Activated B cell treated with CpG ODN at 0.5 μM for 24 hours (primary cell): ENCODE measurements around the gene SDHD. TPM values are rescaled to one million over a fixed set of nuclear protein-coding genes. Genes with fewer than 3 reads are reported as not detected.
A peak's percentile ranks its signal among the peaks of the same experiment; 100 is the strongest.
"Not testable (repeated sequence)": the region's sequence is repeated elsewhere in the genome, so short reads cannot be mapped to it uniquely, and the experiment has no call there.

ENCODE experiments used
- ATAC-seq: fragments of 200-7000 bp; cut with Tn5 transposase; one replicate; pipeline ENCODE4 v1.10.0; 2021; ENCODE audit warnings: low read depth, mild to moderate bottlenecking, moderate library complexity
- CTCF ChIA-PET: fragments of 350-600 bp; sonication (Branson Sonifier 250); formaldehyde crosslinking; loops from one replicate; lab custom pipeline; 2021; ENCODE audit warnings: antibody characterized with exemption; lab: Charles Lee
- POLR2A ChIA-PET: fragments of 350-600 bp; sonication (Branson Sonifier 250); formaldehyde crosslinking; loops from one replicate; lab custom pipeline; 2021; ENCODE audit warnings: antibody characterized with exemption; lab: Charles Lee
- DNase-seq: peaks from one replicate; pipeline ENCODE4 v3.0.0; 2022
- H3K27ac Mint-ChIP-seq: one replicate; pipeline ENCODE4 v1.8.0; 2020; ENCODE audit warnings: mixed read lengths
- H3K27me3 Mint-ChIP-seq: one replicate; pipeline ENCODE4 v1.8.0; 2021; ENCODE audit warnings: mixed read lengths
- H3K36me3 Mint-ChIP-seq: one replicate; pipeline ENCODE4 v1.8.0; 2021; ENCODE audit warnings: low read depth, mixed read lengths
- H3K4me1 Mint-ChIP-seq: one replicate; pipeline ENCODE4 v1.8.0; 2021; ENCODE audit warnings: mixed read lengths
- H3K4me3 Mint-ChIP-seq: one replicate; pipeline ENCODE4 v1.8.0; 2020; ENCODE audit warnings: mild to moderate bottlenecking, mixed read lengths
- H3K9me3 Mint-ChIP-seq: one replicate; pipeline ENCODE4 v1.8.0; 2020; ENCODE audit warnings: mixed read lengths
- intact Hi-C: fragments of 100-400 bp; cut with micrococcal nuclease; formaldehyde crosslinking; loops from one replicate; pipeline ENCODE4 v1.15.1; 2024
- total RNA-seq: library from RNA; stranded (reverse); gene quantifications from 2 replicates; pipeline ENCODE4 v1.2.3, GENCODE V29; 2022
- TF ChIP-seq, protein P1 (sequence below): fragments of 200-600 bp; IDR thresholded peaks from one replicate; pipeline ENCODE4 v1.8.0; 2022; ENCODE audit warnings: antibody characterized with exemption, mild to moderate bottlenecking

SDHD gene
- total RNA-seq, 1 donor from 2014 or later = 79.9 TPM

DNA sequence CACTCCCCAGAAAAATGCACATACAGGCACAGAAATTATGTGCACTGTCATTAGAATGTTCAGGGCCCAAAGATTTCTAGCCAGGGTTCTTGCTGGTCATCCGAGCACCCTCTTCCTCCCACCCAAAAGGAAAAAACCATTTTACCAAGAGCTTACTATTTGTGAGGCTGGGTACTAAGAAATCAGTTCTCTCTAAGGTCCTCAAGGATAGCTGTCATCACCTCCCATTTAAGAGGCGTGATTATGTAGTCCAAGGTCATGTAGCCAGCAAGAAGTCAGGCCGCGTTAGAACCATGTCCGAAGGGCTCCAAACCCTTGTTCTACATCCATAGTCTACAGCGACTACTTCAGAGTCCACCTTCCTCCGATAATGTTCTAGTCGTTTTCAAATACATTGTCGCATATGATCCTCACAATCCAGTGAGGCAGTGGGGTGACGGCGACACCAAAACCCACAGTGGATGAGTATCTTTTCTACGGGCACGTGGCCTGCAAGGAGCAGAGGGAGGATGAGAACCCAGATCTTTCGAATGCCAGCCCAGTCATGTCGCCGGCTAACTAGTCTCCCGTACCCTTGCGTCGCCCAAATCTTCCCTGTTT, 751 bp upstream of the SDHD start:
- peak; percentile 19 for ATAC-seq
- peak overlapping the region; percentile 100 for H3K4me3 Mint-ChIP-seq
- H3K27ac Mint-ChIP-seq = peak overlapping the region; percentile 97
- H3K36me3 Mint-ChIP-seq = peaks cover 86% of the 10 kb centered on the region
- CTCF ChIA-PET = interaction anchor here (0.9 to 2.0 kb wide), 8 partner anchors 83 to 1204 kb away, joined by 3 to 5 read pairs (median 3); no protein-coding TSS in a partner anchor
- intact Hi-C loops = loop anchor here (1.0 to 5.0 kb wide), 9 partner anchors 12 to 483 kb away; partner anchors contain the start of genes CFAP68, DLAT, FDXACB1 and NKAPD1
- DNase-seq = no peak
- H3K4me1 Mint-ChIP-seq = peaks cover 45% of the 10 kb centered on the region
- no peaks in the 10 kb centered on the region for H3K27me3 Mint-ChIP-seq
- POLR2A ChIA-PET = interaction anchor here (0.7 to 2.0 kb wide), 12 partner anchors 8 to 215 kb away, joined by 3 to 20 read pairs (median 4); partner anchors contain the start of genes ALG9, NKAPD1 and PIH1D2
- TF ChIP-seq, protein P1, sequence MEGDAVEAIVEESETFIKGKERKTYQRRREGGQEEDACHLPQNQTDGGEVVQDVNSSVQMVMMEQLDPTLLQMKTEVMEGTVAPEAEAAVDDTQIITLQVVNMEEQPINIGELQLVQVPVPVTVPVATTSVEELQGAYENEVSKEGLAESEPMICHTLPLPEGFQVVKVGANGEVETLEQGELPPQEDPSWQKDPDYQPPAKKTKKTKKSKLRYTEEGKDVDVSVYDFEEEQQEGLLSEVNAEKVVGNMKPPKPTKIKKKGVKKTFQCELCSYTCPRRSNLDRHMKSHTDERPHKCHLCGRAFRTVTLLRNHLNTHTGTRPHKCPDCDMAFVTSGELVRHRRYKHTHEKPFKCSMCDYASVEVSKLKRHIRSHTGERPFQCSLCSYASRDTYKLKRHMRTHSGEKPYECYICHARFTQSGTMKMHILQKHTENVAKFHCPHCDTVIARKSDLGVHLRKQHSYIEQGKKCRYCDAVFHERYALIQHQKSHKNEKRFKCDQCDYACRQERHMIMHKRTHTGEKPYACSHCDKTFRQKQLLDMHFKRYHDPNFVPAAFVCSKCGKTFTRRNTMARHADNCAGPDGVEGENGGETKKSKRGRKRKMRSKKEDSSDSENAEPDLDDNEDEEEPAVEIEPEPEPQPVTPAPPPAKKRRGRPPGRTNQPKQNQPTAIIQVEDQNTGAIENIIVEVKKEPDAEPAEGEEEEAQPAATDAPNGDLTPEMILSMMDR = no peak
- H3K9me3 Mint-ChIP-seq = no peaks in the 10 kb centered on the region

DNA sequence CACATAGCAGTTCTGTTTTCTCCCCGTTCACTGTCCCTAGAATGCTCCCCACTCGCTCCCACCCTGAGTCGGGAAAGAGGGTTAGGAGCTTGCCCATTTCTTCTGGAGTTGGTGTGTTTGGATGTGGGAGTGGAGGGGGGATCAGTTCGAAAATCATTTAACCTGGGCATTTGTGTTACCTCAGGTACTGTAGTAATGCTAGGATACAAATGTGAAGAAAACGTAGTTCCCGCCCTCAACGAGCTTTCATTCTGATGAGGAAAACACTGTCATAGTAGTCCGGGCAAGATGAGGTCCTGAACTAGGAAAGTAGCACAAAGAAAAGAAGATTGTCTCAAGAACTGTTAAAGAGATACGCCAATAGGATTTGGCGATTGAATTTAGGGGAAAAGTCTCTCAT, 539 bp downstream of the SDHD start:
- no peaks in the 10 kb centered on the region for H3K9me3 Mint-ChIP-seq
- no peak for ATAC-seq
- POLR2A ChIA-PET = interaction anchor here (0.6 to 2.0 kb wide), 12 partner anchors 12 to 1994 kb away, joined by 3 to 20 read pairs (median 5); partner anchors contain the start of genes ALG9, NKAPD1 and PIH1D2
- intact Hi-C loops = loop anchor here (2.0 to 5.0 kb wide), 2 partner anchors 35 to 484 kb away; partner anchors contain the start of gene SIK2
- peak overlapping the region; percentile 97 for H3K27ac Mint-ChIP-seq
- H3K4me3 Mint-ChIP-seq = peak overlapping the region; percentile 100
- peaks cover 94% of the 10 kb centered on the region for H3K36me3 Mint-ChIP-seq
- CTCF ChIA-PET = interaction anchor here (0.9 to 2.0 kb wide), 6 partner anchors 149 to 1202 kb away, joined by 3 to 5 read pairs (median 4); no protein-coding TSS in a partner anchor
- H3K4me1 Mint-ChIP-seq = peaks cover 45% of the 10 kb centered on the region
- no peak for DNase-seq
- TF ChIP-seq, protein P1 = no peak
- no peaks in the 10 kb centered on the region for H3K27me3 Mint-ChIP-seq

DNA sequence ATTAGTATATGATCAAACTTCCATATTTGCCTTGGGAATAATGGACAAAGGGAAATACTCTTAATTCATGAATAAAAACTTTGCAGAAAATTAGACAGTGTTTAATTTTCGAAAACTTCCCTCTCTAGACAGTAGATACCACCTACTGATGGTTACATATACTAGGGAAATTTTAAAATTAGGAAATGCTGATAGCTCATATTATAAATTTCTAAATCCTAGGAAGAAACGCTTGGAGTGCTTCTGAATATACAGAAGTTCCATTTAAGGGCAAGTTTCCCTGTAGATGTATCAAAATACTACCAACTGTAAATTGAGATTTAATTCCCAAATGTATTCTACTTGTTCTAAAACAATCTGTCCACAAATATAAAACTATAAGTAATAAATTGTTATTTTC, 8.6 kb downstream of the SDHD start:
- H3K4me1 Mint-ChIP-seq, CTCF ChIA-PET: not testable (repeated sequence)

DNA sequence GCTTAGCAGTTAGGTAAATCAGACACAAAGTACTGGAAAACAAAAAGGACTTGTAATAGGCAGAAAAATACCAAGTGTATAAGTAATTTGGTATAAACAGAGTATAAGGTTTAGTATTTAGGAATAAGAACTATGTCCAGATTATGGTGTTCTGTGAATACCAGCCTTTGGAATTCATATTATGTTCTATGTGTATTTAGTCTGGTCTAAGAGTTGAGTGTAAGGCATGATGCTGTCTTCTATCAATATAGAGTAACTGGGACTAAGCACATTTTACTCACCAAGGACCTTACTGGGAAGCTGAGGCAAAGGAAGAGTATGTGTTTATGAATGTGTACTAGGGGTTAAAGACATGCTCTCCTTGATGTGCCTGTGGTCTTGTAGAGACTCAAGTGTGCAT, 9.5 kb downstream of the SDHD start:
- ATAC-seq = no peak
- no peak for DNase-seq
- intact Hi-C loops = no loop called here
- Mint-ChIP-seq H3K9me3 (no peaks in the 10 kb centered on the region), H3K27ac (no peak overlapping the region), H3K36me3 (peaks cover 62% of the 10 kb centered on the region), H3K4me3 (no peak overlapping the region), H3K4me1 (no peaks in the 10 kb centered on the region), H3K27me3 (no peaks in the 10 kb centered on the region)
- CTCF ChIA-PET = no interaction called here
- TF ChIP-seq, protein P1 = no peak
- POLR2A ChIA-PET = interaction anchor here (0.7 kb wide), 1 partner anchor 10 kb away, joined by 3 read pairs; the partner anchor contains the start of genes SDHD and TIMM8B

More for the DNA sequence above, 8.6 kb downstream of the SDHD start:
- ATAC-seq, DNase-seq, POLR2A ChIA-PET, H3K4me3 Mint-ChIP-seq, H3K9me3 Mint-ChIP-seq, H3K27ac Mint-ChIP-seq, H3K27me3 Mint-ChIP-seq, intact Hi-C loops: not testable (repeated sequence)
- peaks cover 69% of the 10 kb centered on the region for H3K36me3 Mint-ChIP-seq

DNA sequence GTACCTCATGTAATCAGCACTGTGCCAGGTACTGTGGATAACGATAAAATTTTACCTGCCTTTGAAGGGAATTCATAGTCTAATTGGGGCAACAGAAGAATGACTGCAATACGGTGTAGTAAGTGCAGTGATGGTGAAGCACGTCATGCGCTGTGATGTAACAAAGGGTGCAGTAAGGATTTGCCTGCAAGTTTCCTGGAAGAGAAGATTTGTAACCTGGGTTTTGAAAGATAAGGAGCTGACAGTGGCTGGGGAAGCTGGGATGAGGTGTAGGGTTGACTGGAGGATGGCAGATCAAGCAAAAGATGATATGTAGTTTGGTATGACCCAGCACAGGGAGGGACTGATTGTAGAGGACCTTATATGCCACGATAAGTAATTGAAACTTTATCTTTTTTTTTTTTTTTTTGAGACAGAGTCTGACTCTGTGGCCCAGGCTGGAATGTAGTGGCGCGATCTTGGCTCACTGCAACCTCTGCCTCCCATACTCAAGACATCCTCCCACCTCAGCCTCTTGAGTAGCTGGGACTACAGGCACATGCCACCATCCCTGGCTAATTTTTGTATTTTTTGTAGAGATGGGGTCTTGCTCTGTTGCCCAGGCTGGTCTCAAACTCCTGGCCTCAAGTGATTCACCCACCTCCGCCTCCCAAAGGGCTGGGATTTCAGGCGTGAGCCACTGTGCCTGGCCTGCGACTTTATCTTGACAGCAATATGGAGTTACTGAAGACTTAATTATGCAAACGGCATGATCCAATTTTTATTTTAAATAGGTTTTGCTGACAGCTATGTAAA, 11.3 kb downstream of the SDHD start:
- CTCF ChIA-PET = interaction anchor here (1.1 kb wide), 1 partner anchor 16 kb away, joined by 3 read pairs; no protein-coding TSS in a partner anchor
- POLR2A ChIA-PET = no interaction called here
- Mint-ChIP-seq H3K9me3 (no peaks in the 10 kb centered on the region), H3K4me1 (no peaks in the 10 kb centered on the region), H3K27ac (no peak overlapping the region), H3K36me3 (peaks cover 46% of the 10 kb centered on the region), H3K27me3 (no peaks in the 10 kb centered on the region), H3K4me3 (no peak overlapping the region)
- no peak for ATAC-seq
- TF ChIP-seq, protein P1 = no peak
- no peak for DNase-seq
- intact Hi-C loops = no loop called here
